ENCODE measurements around the gene KPNA3.

- TF ChIP-seq CTCF (conservative IDR thresholded peaks at IDR 0.05; ENCODE audit: low read depth, low read length), result no peak
- TF ChIP-seq EZH2 (IDR thresholded peaks at IDR 0.05; ENCODE audit: low read length, unreplicated experiment), result no peak
- TF ChIP-seq EZH2phosphoT487 (IDR thresholded peaks at IDR 0.05; ENCODE audit: borderline replicate concordance, low read length), result no peak
Observed at GRCh38 chr13:49694446-49694845, 98.0 kb downstream of the KPNA3 start.
